Pancreas (tissue), 10 donors: ENCODE data around the gene LRRC25. TPM values are rescaled to one million over a fixed set of nuclear protein-coding genes. Genes with fewer than 3 reads are reported as not detected.
A peak's percentile ranks its signal among the peaks of the same experiment; 100 is the strongest.

Experiments used
- ATAC-seq, 4 donors: fragments of 200-7000 bp; cut with Tn5 transposase; one replicate each; pipeline versions ENCODE4 v1.8.0 to v1.9.1; 2020; ENCODE audit warnings: mild to moderate bottlenecking in 4 of 4, moderate library complexity in 4 of 4
- DNase-seq, 6 donors: peaks; one replicate each; pipeline ENCODE4 v3.0.0-alpha.2; 2020
- FAIRE-seq: peaks from 2 replicates; lab custom pipeline; 2012; peaks lifted over from hg19 to GRCh38; lab: Jason Lieb, UNC
- H3K27ac ChIP-seq, 4 donors: fragments of 200-600 bp; sonication (generic); 1 replicate in 3 of 4; 2 replicates in 1 of 4; pipeline versions ENCODE4 v1.5.0 to v1.8.0; 2020
- H3K27me3 ChIP-seq, 4 donors: fragments of 200-600 bp; one replicate each; pipeline ENCODE4 v1.8.0; 2021
- H3K36me3 ChIP-seq, 3 donors: fragments of 200-600 bp; sonication (generic) in 1 of 3; one replicate each; pipeline versions ENCODE4 v1.5.0 to v1.8.0; 2020 to 2021
- H3K4me1 ChIP-seq, 3 donors: fragments of 200-600 bp; one replicate each; pipeline ENCODE4 v1.8.0; 2021
- H3K4me3 ChIP-seq, 4 donors: fragments of 200-600 bp; sonication (generic) in 2 of 4; one replicate each; pipeline versions ENCODE4 v1.5.0 to v1.8.0; 2020 to 2021
- H3K9me3 ChIP-seq, 4 donors: fragments of 200-600 bp; one replicate each; pipeline ENCODE4 v1.8.0; 2021
- WGBS, 2 donors: extraction: QIAGEN DNeasy Blood & Tissue Kit; methylation state at CpG; one replicate each; pipeline ENCODE4 v1.1.7; 2013; 5-methylcytosine and 5-hydroxymethylcytosine counted together
- intact Hi-C, 3 donors: fragments of 100-400 bp; cut with DNase I; formaldehyde crosslinking; loops; one replicate each; pipeline versions ENCODE4 v1.11.1 to v1.14.2; 2022
- polyA plus RNA-seq, 2 donors: library from polyadenylated mRNA; stranded (reverse); fragments of 200-250 nt; gene quantifications; one replicate each; pipeline ENCODE4 v1.2.3, GENCODE V29; 2013
- total RNA-seq, 6 donors: library from RNA; stranded (reverse); fragmentation: NEBNext Ultra II Directional in 4 of 6; extraction: Animal tissue kit (Norgen Biotek cat#: 25700) in 4 of 6; gene quantifications; one replicate each; pipeline versions ENCODE4 v1.2.1 to v1.2.4, GENCODE V29; 2021 to 2023
- TF ChIP-seq, protein P1 (sequence below), 4 donors: fragments of 200-600 bp; sonication (generic) in 3 of 4; IDR thresholded peaks; one replicate each; pipeline versions ENCODE4 v1.5.0 to v1.8.0; 2021; ENCODE audit warnings: antibody characterized with exemption in 4 of 4
- donor health status: healthy with polysubstance abuse.
- donor health status: DM: no; HTN: no; CAD: no; lungs with moderate emphysema.
- donor health status: DM: no; HTN: no; CAD: no.
- donor health status: control.
- donor health status: control.
- donor health status: Bipolar disorder and iron deficiency.
- donor health status: DM: yes; HTN: yes; CAD: no.
- donor health status: DM: no; HTN: no; CAD: no.
- donor health status: DM: no; HTN: no; CAD: no.
- donor health status: DM: yes; HTN: yes; CAD: no.

LRRC25 gene
- total and polyA plus RNA-seq, 8 donors, result 0.14 to 6.1 (median 0.97) TPM

DNA sequence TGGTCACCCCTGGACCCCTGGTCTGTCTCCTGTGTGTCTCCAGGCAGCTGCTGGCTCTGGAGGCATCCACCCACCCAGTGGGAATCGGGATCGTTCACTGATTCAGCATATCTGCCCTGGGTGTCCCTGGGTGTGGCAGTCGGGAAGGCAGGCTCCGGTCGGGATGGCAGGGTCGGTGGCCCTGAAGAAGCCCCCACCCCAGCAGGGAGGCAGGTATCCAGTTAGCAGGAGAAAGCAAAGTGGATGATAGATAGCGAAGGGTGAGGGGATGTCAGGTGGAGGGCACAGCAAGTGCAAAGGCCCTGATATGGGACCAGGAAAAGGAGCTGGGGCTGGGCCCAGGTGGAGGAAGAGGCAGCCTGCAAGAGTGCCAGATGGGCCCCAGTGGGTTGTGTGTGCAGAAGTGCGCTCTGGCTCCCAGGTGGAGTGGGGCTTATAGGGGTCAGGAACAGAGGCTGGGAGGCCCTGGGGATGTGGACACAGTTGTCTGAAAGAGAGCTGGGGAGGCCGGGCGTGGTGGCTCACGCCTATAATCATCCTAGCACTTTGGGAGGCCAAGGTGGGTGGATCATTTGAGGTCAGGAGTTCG is 24.0 kb upstream of the LRRC25 start:
- peak in 1 of 6 donors; percentile 62 for DNase-seq
- Histone ChIP-seq H3K36me3 (no peaks in the 10 kb centered on the region), H3K9me3 (no peaks in the 10 kb centered on the region), H3K4me1 (peaks cover 9 to 28% (median 11%) of the 10 kb centered on the region in 3 donors), H3K27me3 (no peaks in the 10 kb centered on the region), H3K4me3 (no peak overlapping the region), H3K27ac (no peak overlapping the region)
- WGBS, 2 donors, result 85 to 91% methylated on average over 12 of the region's 12 CpGs
- no peak for ATAC-seq
- FAIRE-seq, result no peak
- TF ChIP-seq, protein P1, sequence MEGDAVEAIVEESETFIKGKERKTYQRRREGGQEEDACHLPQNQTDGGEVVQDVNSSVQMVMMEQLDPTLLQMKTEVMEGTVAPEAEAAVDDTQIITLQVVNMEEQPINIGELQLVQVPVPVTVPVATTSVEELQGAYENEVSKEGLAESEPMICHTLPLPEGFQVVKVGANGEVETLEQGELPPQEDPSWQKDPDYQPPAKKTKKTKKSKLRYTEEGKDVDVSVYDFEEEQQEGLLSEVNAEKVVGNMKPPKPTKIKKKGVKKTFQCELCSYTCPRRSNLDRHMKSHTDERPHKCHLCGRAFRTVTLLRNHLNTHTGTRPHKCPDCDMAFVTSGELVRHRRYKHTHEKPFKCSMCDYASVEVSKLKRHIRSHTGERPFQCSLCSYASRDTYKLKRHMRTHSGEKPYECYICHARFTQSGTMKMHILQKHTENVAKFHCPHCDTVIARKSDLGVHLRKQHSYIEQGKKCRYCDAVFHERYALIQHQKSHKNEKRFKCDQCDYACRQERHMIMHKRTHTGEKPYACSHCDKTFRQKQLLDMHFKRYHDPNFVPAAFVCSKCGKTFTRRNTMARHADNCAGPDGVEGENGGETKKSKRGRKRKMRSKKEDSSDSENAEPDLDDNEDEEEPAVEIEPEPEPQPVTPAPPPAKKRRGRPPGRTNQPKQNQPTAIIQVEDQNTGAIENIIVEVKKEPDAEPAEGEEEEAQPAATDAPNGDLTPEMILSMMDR (IDR thresholded peaks at IDR 0.05), result no peak
- intact Hi-C loops, result no loop called here

DNA sequence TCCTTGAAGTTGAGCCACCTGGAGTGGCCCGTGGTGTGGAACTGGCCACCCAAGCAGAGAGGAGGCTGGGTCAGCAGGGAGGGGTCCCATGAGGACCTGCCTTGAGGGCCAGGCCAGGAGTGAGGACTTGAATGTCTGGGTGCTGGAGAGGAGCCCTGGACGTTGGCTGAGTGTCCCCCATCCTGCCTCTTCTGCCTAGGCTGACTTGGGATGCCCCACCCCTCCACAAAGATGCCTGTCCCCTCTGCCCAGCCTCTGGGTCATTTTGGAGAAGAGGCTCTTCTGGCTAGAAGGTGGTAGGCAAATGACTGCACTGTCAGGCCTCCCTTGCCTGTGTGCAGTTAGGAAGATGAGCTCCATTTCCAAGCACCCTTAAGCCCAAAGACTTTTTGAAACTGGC is 23.5 kb upstream of the LRRC25 start:
- Histone ChIP-seq H3K27ac (no peak overlapping the region), H3K9me3 (no peaks in the 10 kb centered on the region), H3K36me3 (no peaks in the 10 kb centered on the region), H3K27me3 (no peaks in the 10 kb centered on the region), H3K4me3 (peak overlapping the region in 1 of 4 donors; percentile 68), H3K4me1 (peaks cover 9 to 33% (median 12%) of the 10 kb centered on the region in 3 donors)
- 49 to 52% methylated on average over 2 of the region's 2 CpGs for WGBS, 2 donors
- ATAC-seq, result no peak
- intact Hi-C loops, result no loop called here
- TF ChIP-seq, protein P1 (IDR thresholded peaks at IDR 0.05), result no peak
- no peak for FAIRE-seq
- peak in 1 of 6 donors; percentile 61 for DNase-seq

DNA sequence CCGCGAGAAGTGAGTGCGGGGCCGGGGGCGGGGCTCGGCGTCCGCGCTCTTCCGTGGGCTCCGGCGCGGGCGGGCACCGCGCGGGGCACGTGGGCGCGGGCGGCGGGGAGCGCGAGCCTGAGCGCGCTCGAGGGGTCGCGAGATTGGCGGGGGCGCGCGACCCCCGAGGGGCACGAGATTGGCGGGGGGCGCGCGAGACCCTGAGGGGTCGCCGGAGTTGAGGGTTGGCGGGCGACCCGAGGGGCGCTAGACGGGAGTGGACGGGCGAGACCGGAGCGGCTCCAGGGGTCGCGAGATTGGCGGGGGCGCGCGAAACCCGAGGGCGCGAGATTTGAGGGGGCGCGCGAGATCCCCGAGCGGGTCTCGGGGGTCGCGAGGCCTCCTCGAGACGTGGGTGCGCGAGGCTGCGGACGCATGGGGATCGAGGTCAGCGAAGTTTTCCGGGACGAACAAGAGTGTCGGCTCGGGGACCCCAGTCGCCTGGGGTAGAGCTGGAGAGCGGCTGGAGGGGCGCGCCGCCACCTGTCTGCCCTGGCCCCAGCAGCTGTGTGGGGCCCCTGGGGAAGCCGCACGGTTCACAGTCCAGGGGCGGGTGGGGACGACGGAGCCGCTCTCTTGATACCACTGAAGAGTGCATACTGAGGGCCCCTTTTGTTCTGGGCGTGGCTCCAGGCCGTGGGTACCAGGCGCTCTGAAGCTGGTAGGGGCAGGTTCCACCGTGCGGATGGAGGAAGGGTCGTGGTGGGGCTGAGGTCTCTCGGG is 22.5 kb upstream of the LRRC25 start:
- Histone ChIP-seq H3K9me3 (no peaks in the 10 kb centered on the region), H3K4me3 (peak overlapping the region; percentile 51 to 68 (median 64)), H3K4me1 (peaks cover 9 to 33% (median 12%) of the 10 kb centered on the region in 3 donors), H3K27me3 (no peaks in the 10 kb centered on the region), H3K36me3 (no peaks in the 10 kb centered on the region), H3K27ac (peak overlapping the region in 3 of 4 donors; percentile 58 to 83 (median 82))
- intact Hi-C loops, result no loop called here
- DNase-seq, result peak in 4 of 6 donors; percentile 53 to 85 (median 63)
- WGBS, 2 donors, result 3 to 4% methylated on average over 69 to 97 of the region's 97 CpGs
- ATAC-seq, result peak in 2 of 4 donors; percentile 0 to 4
- TF ChIP-seq, protein P1 (IDR thresholded peaks at IDR 0.05), result no peak
- no peak for FAIRE-seq

DNA sequence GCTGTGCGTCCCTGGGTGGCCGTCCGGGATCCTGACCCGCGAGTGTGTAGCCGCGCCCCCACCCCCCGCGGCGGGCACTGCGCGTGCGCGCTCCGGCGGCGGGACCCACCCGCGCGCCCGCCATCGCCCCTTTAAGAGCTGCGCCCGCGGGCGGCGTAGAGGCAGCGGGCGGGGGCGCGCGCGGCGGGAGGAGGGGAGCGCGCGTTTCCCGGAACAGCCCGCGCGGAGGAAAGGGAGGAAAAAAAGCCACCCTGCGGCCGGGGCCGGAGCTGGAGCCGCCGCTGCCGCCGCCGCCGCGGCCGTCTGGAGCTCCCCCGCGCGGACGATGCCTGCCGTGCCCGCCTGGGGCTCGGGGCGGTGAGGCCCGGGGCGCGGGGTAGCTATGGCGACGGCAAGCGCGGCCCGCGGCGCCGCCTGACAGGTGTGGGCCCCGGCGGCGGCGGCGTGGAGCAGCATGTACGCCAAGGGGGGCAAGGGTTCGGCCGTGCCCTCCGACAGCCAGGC is 21.8 kb upstream of the LRRC25 start, which contains the start of gene SSBP4:
Gene SSBP4 (plus strand): TSS at position 204 of the 504 bp plus-strand sequence. CDS start 251 bp downstream, at position 455.
- WGBS, 2 donors, result 0 to 1% methylated on average over 43 to 80 of the region's 80 CpGs
- no peaks in the 10 kb centered on the region for H3K36me3 ChIP-seq
- TF ChIP-seq, protein P1 (IDR thresholded peaks at IDR 0.05), result peak in 3 of 4 donors; percentile 13 to 24 (median 16)
- intact Hi-C loops, result no loop called here
- H3K4me3 ChIP-seq, result peak within 1 kb of the TSS; percentile 51 to 68 (median 64)
- peak; percentile 43 to 72 (median 57) for ATAC-seq
- no peaks in the 10 kb centered on the region for H3K27me3 ChIP-seq
- FAIRE-seq, result no peak
- peak; percentile 66 to 89 (median 84) for DNase-seq
- no peaks in the 10 kb centered on the region for H3K9me3 ChIP-seq
- H3K27ac ChIP-seq, result peak within 1 kb of the TSS; percentile 42 to 83 (median 70)
- peaks cover 9 to 33% (median 12%) of the 10 kb centered on the region in 3 donors for H3K4me1 ChIP-seq
